H1 (cell line): ENCODE results near the gene PAX7. TPM values are rescaled to one million over a fixed set of nuclear protein-coding genes. Genes with fewer than 3 reads are reported as not detected.

Experiments
- EZH2 ChIP-seq: fragments of 200-600 bp; sonication (generic); IDR thresholded peaks from 2 replicates; pipeline ENCODE4 v1.7.1; 2012; ENCODE audit warnings: low read depth, mild to moderate bottlenecking, moderate library complexity, low read length, inconsistent platforms; ENCODE audit not compliant: severe bottlenecking
- GABPA ChIP-seq: IDR thresholded peaks from 2 replicates; pipeline ENCODE4 v1.6.1; 2011; ENCODE audit warnings: mild to moderate bottlenecking, low read length, moderate library complexity, borderline replicate concordance; ENCODE audit not compliant: insufficient read depth
- polyA plus RNA-seq, 7 experiments: library from polyadenylated mRNA; depleted of rRNA in 3 of 7; stranded (reverse) in 5 of 7; unstranded in 2 of 7; fragments of >200 nt in 5 of 7; fragments of 200-250 nt in 2 of 7; gene quantifications; 1 replicate in 5 of 7; 2 replicates in 1 of 7; 4 replicates in 1 of 7; pipeline versions ENCODE4 v1.2.1 to v1.2.3, GENCODE V29; 2011 to 2013; ENCODE audit warnings: missing spikeins in 2 of 7, mixed read lengths in 2 of 7
- total RNA-seq: library from RNA; stranded (reverse); fragmentation: NEBNext Ultra II Directional; extraction: Animal tissue kit (Norgen Biotek cat#: 25700); gene quantifications from 2 replicates; pipeline ENCODE4 v1.2.1, GENCODE V29; 2021

Gene PAX7
- total and polyA plus RNA-seq, 2 of the 8 experiments (the other 6 are each of a cell fraction or from before 2014, with no cell fraction given): not detected

DNA sequence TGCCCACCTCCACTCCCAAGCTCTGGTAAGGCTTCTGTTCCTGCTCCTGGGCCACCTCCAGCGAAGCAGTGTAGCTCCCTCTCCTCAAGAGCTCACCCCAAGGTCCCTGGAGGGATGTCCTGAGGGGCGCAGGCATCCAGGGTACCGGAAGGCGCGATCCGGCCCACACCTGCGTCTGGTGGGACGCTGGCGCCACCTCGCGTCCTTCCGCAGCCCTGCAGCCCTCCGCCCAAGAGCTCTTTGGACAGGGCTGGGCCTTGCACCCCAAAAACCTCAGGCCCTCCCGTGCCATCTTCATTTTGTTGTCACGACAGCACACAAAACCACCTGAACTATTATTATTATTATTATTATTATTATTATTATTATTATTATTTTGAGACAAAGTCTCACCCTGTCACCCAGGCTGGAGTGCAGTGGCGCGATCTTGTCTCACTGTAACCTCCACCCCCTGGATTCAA is 49.2 kb upstream of the PAX7 start (continued):
- TF ChIP-seq EZH2: no peak
- TF ChIP-seq GABPA: peak; percentile 65; the same call in 1 of the 2 replicates
